Loucy (cell line): Measurements from ENCODE around the gene YOD1.

ENCODE experiments used
- H2AFZ ChIP-seq: fragments of 200-600 bp; sonication (generic); 2 replicates; pipeline ENCODE4 v1.6.0; 2016; ENCODE audit warnings: antibody characterized with exemption, mild to moderate bottlenecking, low read length, moderate library complexity
- H3F3A ChIP-seq: fragments of 200-600 bp; 2 replicates; pipeline ENCODE4 v1.6.0; 2016; ENCODE audit warnings: antibody characterized with exemption, low read depth, mild to moderate bottlenecking
- H3K27me3 ChIP-seq: fragments of 200-600 bp; sonication (generic); 2 replicates; pipeline ENCODE4 v1.6.1; 2014; ENCODE audit warnings: low read length, mild to moderate bottlenecking; ENCODE audit not compliant: insufficient read depth, poor library complexity, severe bottlenecking
- H3K36me3 ChIP-seq: fragments of 200-600 bp; sonication (generic); 2 replicates; pipeline ENCODE4 v1.6.1; 2016; ENCODE audit warnings: low read length; ENCODE audit not compliant: insufficient read depth
- H3K4me1 ChIP-seq: fragments of 200-600 bp; sonication (generic); 2 replicates; pipeline ENCODE4 v1.5.1; 2014; ENCODE audit warnings: low read length, mild to moderate bottlenecking; ENCODE audit not compliant: insufficient read depth, poor library complexity, severe bottlenecking
- H3K4me2 ChIP-seq: fragments of 200-600 bp; sonication (generic); 2 replicates; pipeline ENCODE4 v1.6.0; 2014; ENCODE audit warnings: antibody characterized with exemption, low read length, low read depth, mild to moderate bottlenecking; ENCODE audit not compliant: poor library complexity, severe bottlenecking
- H3K4me3 ChIP-seq: fragments of 200-600 bp; sonication (generic); 2 replicates; pipeline ENCODE4 v1.5.1; 2014; ENCODE audit warnings: low read length, mild to moderate bottlenecking, mixed read lengths; ENCODE audit not compliant: poor library complexity, severe bottlenecking
- H3K79me2 ChIP-seq: fragments of 200-600 bp; sonication (generic); 2 replicates; pipeline ENCODE4 v1.6.1; 2014; ENCODE audit warnings: low read length; ENCODE audit not compliant: insufficient read depth
- H3K9ac ChIP-seq: fragments of 200-600 bp; sonication (generic); 2 replicates; pipeline ENCODE4 v1.6.0; 2014; ENCODE audit warnings: mild to moderate bottlenecking, low read depth, low read length, moderate library complexity; ENCODE audit not compliant: poor library complexity, severe bottlenecking
- H3K9me2 ChIP-seq: fragments of 200-600 bp; sonication (generic); replicated peaks from 2 replicates; pipeline ENCODE4 v1.6.1; 2016; ENCODE audit warnings: low read depth, low read length, mixed read lengths
- H3K9me3 ChIP-seq: fragments of 200-600 bp; sonication (generic); 2 replicates; pipeline ENCODE4 v1.6.1; 2014; ENCODE audit warnings: mild to moderate bottlenecking, antibody characterized with exemption, low read length, low read depth; ENCODE audit not compliant: insufficient read depth
- H4K20me1 ChIP-seq: fragments of 200-600 bp; sonication (generic); 2 replicates; pipeline ENCODE4 v1.6.0; 2014; ENCODE audit warnings: antibody characterized with exemption, low read length, mild to moderate bottlenecking; ENCODE audit not compliant: insufficient read depth, poor library complexity, severe bottlenecking
- EZH2phosphoT487 ChIP-seq: fragments of 200-600 bp; IDR thresholded peaks from 2 replicates; pipeline ENCODE4 v1.6.1; 2018; ENCODE audit warnings: antibody characterized with exemption, mild to moderate bottlenecking, moderate library complexity, borderline replicate concordance
- TF ChIP-seq, protein P1 (sequence below): fragments of 200-600 bp; sonication (generic); conservative IDR thresholded peaks from 2 replicates; pipeline ENCODE4 v1.5.1; 2014; ENCODE audit warnings: mild to moderate bottlenecking, antibody characterized with exemption, low read length

Gene YOD1

DNA sequence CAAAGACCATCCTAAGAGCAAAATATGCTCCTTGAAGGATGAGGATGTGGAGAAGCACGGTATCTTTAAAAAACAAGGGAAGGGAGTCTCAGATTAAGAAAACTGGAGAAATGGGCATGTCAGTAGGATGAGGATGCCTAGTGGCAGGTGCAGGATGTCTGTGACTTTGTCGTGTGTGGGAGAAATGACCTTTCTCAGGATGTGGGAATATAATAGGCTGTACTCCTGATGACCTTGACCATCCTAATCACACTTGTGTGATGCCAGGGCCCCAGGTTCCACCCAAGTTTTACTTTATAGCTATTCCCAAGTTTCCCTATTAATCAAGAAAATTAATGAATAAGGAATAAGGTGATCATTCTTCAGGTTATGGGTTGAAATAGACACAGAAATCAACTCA, 31.3 kb downstream of the YOD1 start:
- Histone ChIP-seq H3K9ac (no peak overlapping the region), H3F3A (no peaks in the 10 kb centered on the region), H4K20me1 (no peaks in the 10 kb centered on the region), H3K36me3 (no peaks in the 10 kb centered on the region), H3K9me3 (no peaks in the 10 kb centered on the region), H3K27me3 (peaks cover 5% of the 10 kb centered on the region), H3K9me2 (no peaks in the 10 kb centered on the region), H3K4me3 (no peak overlapping the region), H3K4me1 (no peaks in the 10 kb centered on the region), H3K79me2 (no peaks in the 10 kb centered on the region), H2AFZ (no peak overlapping the region), H3K4me2 (no peak overlapping the region)
- TF ChIP-seq, protein P1, sequence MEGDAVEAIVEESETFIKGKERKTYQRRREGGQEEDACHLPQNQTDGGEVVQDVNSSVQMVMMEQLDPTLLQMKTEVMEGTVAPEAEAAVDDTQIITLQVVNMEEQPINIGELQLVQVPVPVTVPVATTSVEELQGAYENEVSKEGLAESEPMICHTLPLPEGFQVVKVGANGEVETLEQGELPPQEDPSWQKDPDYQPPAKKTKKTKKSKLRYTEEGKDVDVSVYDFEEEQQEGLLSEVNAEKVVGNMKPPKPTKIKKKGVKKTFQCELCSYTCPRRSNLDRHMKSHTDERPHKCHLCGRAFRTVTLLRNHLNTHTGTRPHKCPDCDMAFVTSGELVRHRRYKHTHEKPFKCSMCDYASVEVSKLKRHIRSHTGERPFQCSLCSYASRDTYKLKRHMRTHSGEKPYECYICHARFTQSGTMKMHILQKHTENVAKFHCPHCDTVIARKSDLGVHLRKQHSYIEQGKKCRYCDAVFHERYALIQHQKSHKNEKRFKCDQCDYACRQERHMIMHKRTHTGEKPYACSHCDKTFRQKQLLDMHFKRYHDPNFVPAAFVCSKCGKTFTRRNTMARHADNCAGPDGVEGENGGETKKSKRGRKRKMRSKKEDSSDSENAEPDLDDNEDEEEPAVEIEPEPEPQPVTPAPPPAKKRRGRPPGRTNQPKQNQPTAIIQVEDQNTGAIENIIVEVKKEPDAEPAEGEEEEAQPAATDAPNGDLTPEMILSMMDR = no peak
- no peak for TF ChIP-seq EZH2phosphoT487

DNA sequence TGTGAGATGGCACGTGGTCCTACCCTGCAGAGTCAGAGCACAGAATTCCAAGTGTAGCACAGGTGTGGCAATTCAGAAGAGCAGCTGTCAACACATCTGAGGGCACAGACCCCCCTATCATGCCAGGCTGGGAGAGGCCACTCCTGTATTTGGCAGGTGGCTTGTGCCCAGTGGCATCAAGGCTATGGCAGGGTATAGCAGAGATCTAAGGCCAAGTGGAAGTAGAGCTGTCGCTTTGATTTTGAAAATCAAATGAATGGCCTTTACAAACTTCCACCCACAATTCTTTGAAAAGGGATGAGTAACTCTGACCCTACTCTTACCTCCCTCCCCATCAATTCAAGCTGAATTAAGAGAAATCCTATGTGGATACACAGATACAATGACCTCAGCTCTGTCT, 31.8 kb downstream of the YOD1 start:
- no peaks in the 10 kb centered on the region for H4K20me1 ChIP-seq
- H2AFZ ChIP-seq = no peak overlapping the region
- H3K9me3 ChIP-seq = no peaks in the 10 kb centered on the region
- H3K4me1 ChIP-seq = no peaks in the 10 kb centered on the region
- no peaks in the 10 kb centered on the region for H3K9me2 ChIP-seq
- no peak overlapping the region for H3K4me3 ChIP-seq
- peaks cover 10% of the 10 kb centered on the region for H3K27me3 ChIP-seq
- no peak overlapping the region for H3K4me2 ChIP-seq
- no peak for TF ChIP-seq EZH2phosphoT487
- TF ChIP-seq, protein P1 = no peak
- H3K9ac ChIP-seq = no peak overlapping the region
- no peaks in the 10 kb centered on the region for H3F3A ChIP-seq
- H3K36me3 ChIP-seq = no peaks in the 10 kb centered on the region
- no peaks in the 10 kb centered on the region for H3K79me2 ChIP-seq

DNA sequence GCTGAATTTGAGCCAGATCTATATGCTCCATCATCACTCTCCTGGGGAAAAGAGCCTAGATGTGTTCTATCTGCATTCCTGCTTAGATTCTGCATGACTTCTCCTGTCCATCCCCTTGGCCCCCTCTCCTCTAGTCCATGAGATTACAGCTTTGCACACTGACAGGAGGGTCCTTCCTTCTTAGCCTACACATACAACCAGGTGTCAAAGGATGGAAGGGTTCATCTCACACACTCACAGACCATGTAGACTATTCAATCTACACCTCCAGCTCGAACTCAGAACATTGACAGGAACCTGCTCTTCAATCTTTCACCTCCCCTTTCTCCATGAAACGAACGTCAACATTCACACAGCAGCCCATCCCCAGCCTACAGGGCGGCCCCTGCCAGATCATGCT, 32.3 kb downstream of the YOD1 start:
- Histone ChIP-seq H3K27me3 (peaks cover 10% of the 10 kb centered on the region), H3K9ac (no peak overlapping the region), H3K4me2 (no peak overlapping the region), H3K36me3 (no peaks in the 10 kb centered on the region), H3K79me2 (no peaks in the 10 kb centered on the region), H3K9me2 (no peaks in the 10 kb centered on the region), H4K20me1 (no peaks in the 10 kb centered on the region), H3K4me1 (no peaks in the 10 kb centered on the region), H3K4me3 (no peak overlapping the region), H3K9me3 (no peaks in the 10 kb centered on the region), H3F3A (no peaks in the 10 kb centered on the region), H2AFZ (no peak overlapping the region)
- TF ChIP-seq EZH2phosphoT487 = no peak
- TF ChIP-seq, protein P1 = no peak
